ENCODE measurements around the gene WDR49. TPM values are rescaled to one million over a fixed set of nuclear protein-coding genes. Genes with fewer than 3 reads are reported as not detected.

Gene WDR49
- total RNA-seq, 1 donor from 2014 or later: 0.64 TPM

Other genes starting within 250 kb of the WDR49 start
- not detected for gene SERPINI2, start 179.9 kb downstream of the WDR49 start, total RNA-seq
- 37.7 TPM for gene PDCD10, start 81.0 kb upstream of the WDR49 start, total RNA-seq
- 2.2 TPM for gene SERPINI1, start 81.8 kb upstream of the WDR49 start, total RNA-seq

Data from mesenteric fat pad (tissue), 1 donor.